PC-9 (cell line): ENCODE results near the gene POU3F1. TPM values are rescaled to one million over a fixed set of nuclear protein-coding genes. Genes with fewer than 3 reads are reported as not detected.
A peak's percentile ranks its signal among the peaks of the same experiment; 100 is the strongest.

ENCODE experiments used
- Bru-seq: library from RNA; stranded (reverse); fragments of 400-500 nt; gene quantifications from one replicate; lab custom pipeline; 2021; lab: Mats Ljungman, UMichigan
- BruChase-seq, 2 experiments: library from RNA; stranded (reverse); fragments of 400-500 nt; gene quantifications; one replicate each; lab custom pipeline; 2021; lab: Mats Ljungman, UMichigan
- BruUV-seq: library from RNA; stranded (reverse); fragments of 400-500 nt; replicated peaks from 2 replicates; lab custom pipeline; 2021; lab: Mats Ljungman, UMichigan
- CTCF ChIA-PET: fragments of 300-600 bp; sonication (Branson Sonifier 250); formaldehyde crosslinking; loops from one replicate; lab custom pipeline; 2022; ENCODE audit warnings: antibody characterized with exemption; lab: Charles Lee
- POLR2A ChIA-PET: fragments of 300-600 bp; sonication (Branson Sonifier 250); formaldehyde crosslinking; loops from one replicate; lab custom pipeline; 2022; ENCODE audit warnings: antibody characterized with exemption; ENCODE audit not compliant: unreplicated experiment; lab: Charles Lee
- DNase-seq, 2 experiments: peaks; one replicate each; pipeline versions ENCODE4 v3.0.0 to v3.0.0-alpha.2; 2015 to 2022; ENCODE audit warnings: mixed read lengths in 1 of 2
- H2AFZ ChIP-seq: fragments of 200-600 bp; sonication (generic); 2 replicates; pipeline ENCODE4 v1.8.1; 2017; ENCODE audit warnings: antibody characterized with exemption
- H3F3A ChIP-seq: fragments of 200-600 bp; sonication (generic); 2 replicates; pipeline ENCODE4 v1.8.1; 2017; ENCODE audit warnings: antibody characterized with exemption, mild to moderate bottlenecking, low read depth; ENCODE audit not compliant: insufficient read depth
- H3K27ac ChIP-seq: fragments of 200-600 bp; sonication (generic); 2 replicates; pipeline ENCODE4 v1.6.1; 2016; ENCODE audit warnings: mixed run types
- H3K27me3 ChIP-seq: fragments of 200-600 bp; sonication (generic); 2 replicates; pipeline ENCODE4 v1.6.1; 2016; ENCODE audit warnings: low read depth, mixed run types; ENCODE audit not compliant: insufficient read depth
- H3K36me3 ChIP-seq: fragments of 200-600 bp; sonication (generic); 2 replicates; pipeline ENCODE4 v1.6.1; 2016; ENCODE audit warnings: low read depth, mixed run types
- H3K4me1 ChIP-seq: fragments of 200-600 bp; sonication (generic); replicated peaks from 2 replicates; pipeline ENCODE4 v1.6.1; 2016; ENCODE audit warnings: mixed run types; ENCODE audit not compliant: insufficient read depth
- H3K4me2 ChIP-seq: fragments of 200-600 bp; sonication (generic); 2 replicates; pipeline ENCODE4 v1.6.1; 2017; ENCODE audit warnings: mixed run types
- H3K4me3 ChIP-seq: fragments of 200-600 bp; sonication (generic); 2 replicates; pipeline ENCODE4 v1.6.1; 2016; ENCODE audit warnings: mixed run types
- H3K79me2 ChIP-seq: fragments of 200-600 bp; sonication (generic); 2 replicates; pipeline ENCODE4 v1.6.1; 2017; ENCODE audit warnings: low read depth, mixed run types
- H3K9me2 ChIP-seq: fragments of 200-600 bp; sonication (generic); 2 replicates; pipeline ENCODE4 v1.8.1; 2017; ENCODE audit warnings: mild to moderate bottlenecking; ENCODE audit not compliant: insufficient read depth
- H3K9me3 ChIP-seq: fragments of 200-600 bp; sonication (generic); 2 replicates; pipeline ENCODE4 v1.8.1; 2016; ENCODE audit warnings: low read depth; ENCODE audit not compliant: insufficient read depth
- H4K20me1 ChIP-seq: fragments of 200-600 bp; sonication (generic); 2 replicates; pipeline ENCODE4 v1.8.1; 2017; ENCODE audit not compliant: insufficient read depth
- EZH2 ChIP-seq: fragments of 200-600 bp; sonication (generic); IDR thresholded peaks from 2 replicates; pipeline ENCODE4 v1.8.0; 2017; ENCODE audit warnings: antibody characterized with exemption, low read depth
- intact Hi-C: fragments of 100-400 bp; cut with micrococcal nuclease; formaldehyde crosslinking; loops from one replicate; pipeline ENCODE4 v1.10.0; 2022; ENCODE audit not compliant: unreplicated experiment
- long read RNA-seq: library from polyadenylated mRNA; stranded (forward); transcript quantifications from one replicate; pipeline ENCODE4 v2.0.0, GENCODE V29; 2022
- total RNA-seq: library from RNA; stranded (reverse); gene quantifications from 2 replicates; pipeline ENCODE4 v1.2.3, GENCODE V29; 2021
- TF ChIP-seq, protein P1 (sequence below): fragments of 200-600 bp; sonication (generic); conservative IDR thresholded peaks from 2 replicates; pipeline ENCODE4 v1.6.1; 2017; ENCODE audit warnings: mixed run types, antibody characterized with exemption, mild to moderate bottlenecking, moderate library complexity

POU3F1 gene
- total RNA-seq (not detected in 2 replicates), Bru-seq, nascent RNA (not detected), BruChase-seq, experiment 1, labeled RNA remaining after a 2-hour chase (percentile 16 among the genes with signal in this experiment), BruChase-seq, experiment 2, labeled RNA remaining after a 6-hour chase (percentile 0 among the genes with signal in this experiment)
- long read RNA-seq, result 0 reads

- Histone ChIP-seq H3K4me3 (peak within 1 kb of the TSS; percentile 68), H3K79me2 (no peaks in the 10 kb centered on the region), H3K9me2 (no peaks in the 10 kb centered on the region), H3K4me2 (peak within 1 kb of the TSS; percentile 92), H3K27me3 (peaks cover 9% of the 10 kb centered on the region; the same call in 1 of the 2 replicates), H3K9me3 (no peaks in the 10 kb centered on the region), H2AFZ (peak within 1 kb of the TSS; percentile 87), H3K4me1 (no peaks in the 10 kb centered on the region), H3K27ac (no peak within 1 kb of the TSS), H3K36me3 (no peaks in the 10 kb centered on the region), H4K20me1 (no peaks in the 10 kb centered on the region), H3F3A (no peaks in the 10 kb centered on the region)
- intact Hi-C loops, result loop anchor here (2.0 to 10.0 kb wide), 2 partner anchors 92 to 358 kb away; no protein-coding TSS in a partner anchor
- ChIA-PET CTCF (no interaction called here), POLR2A (interaction anchor here (0.7 kb wide), 1 partner anchor 68 kb away, joined by 6 read pairs; no protein-coding TSS in a partner anchor)
- TF ChIP-seq, protein P1, sequence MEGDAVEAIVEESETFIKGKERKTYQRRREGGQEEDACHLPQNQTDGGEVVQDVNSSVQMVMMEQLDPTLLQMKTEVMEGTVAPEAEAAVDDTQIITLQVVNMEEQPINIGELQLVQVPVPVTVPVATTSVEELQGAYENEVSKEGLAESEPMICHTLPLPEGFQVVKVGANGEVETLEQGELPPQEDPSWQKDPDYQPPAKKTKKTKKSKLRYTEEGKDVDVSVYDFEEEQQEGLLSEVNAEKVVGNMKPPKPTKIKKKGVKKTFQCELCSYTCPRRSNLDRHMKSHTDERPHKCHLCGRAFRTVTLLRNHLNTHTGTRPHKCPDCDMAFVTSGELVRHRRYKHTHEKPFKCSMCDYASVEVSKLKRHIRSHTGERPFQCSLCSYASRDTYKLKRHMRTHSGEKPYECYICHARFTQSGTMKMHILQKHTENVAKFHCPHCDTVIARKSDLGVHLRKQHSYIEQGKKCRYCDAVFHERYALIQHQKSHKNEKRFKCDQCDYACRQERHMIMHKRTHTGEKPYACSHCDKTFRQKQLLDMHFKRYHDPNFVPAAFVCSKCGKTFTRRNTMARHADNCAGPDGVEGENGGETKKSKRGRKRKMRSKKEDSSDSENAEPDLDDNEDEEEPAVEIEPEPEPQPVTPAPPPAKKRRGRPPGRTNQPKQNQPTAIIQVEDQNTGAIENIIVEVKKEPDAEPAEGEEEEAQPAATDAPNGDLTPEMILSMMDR, result no peak
- no peak for TF ChIP-seq EZH2
- no TSS peak for BruUV-seq
- no peak for DNase-seq
These were observed at the start of gene POU3F1 for GRCh38 chr1:38046333-38046883. Gene POU3F1 (minus strand): TSS chr1:38046793. CDS start chr1:38046743, 50 bp downstream.

GRCh38 chr1:38095454-38095931 lies 48.9 kb upstream of the POU3F1 start:
- CTCF ChIA-PET, result no interaction called here

DNA sequence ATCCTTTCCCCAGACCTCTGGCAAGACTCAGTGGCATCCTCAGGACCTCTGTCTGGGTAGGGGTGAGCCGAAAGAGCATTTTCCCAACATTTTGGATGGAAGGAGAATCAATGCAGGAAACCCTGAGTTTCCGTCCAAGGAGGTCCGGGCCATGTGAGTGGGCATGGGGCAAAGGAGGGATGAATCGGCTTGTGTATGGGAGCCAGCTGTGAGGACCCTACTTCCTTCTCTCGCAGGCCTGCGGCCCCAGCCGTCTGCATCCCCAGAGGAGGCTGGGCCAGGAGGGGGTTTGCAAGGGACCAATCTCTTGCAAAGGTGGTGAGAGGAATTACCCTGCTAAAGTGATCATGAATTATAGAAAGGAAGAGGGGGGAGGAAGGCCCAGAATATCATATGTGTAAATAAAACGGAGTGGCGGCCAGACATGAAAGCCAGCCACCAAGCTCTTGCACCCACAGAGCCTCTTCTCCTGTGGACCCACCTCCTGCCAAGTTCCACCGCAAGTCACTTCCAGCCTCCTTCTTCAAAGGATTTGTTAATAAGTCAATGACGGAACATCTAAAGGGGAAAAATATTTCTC lies 48.2 kb upstream of the POU3F1 start:
- Histone ChIP-seq H3K27ac (no peak overlapping the region), H3K4me3 (no peak overlapping the region), H3K27me3 (peaks cover 17% of the 10 kb centered on the region), H3K36me3 (no peaks in the 10 kb centered on the region), H3K9me2 (no peaks in the 10 kb centered on the region), H3K79me2 (no peaks in the 10 kb centered on the region), H2AFZ (no peak overlapping the region), H3K4me2 (no peak overlapping the region), H4K20me1 (no peaks in the 10 kb centered on the region), H3K4me1 (no peaks in the 10 kb centered on the region), H3F3A (no peaks in the 10 kb centered on the region), H3K9me3 (no peaks in the 10 kb centered on the region)
- ChIA-PET POLR2A (no interaction called here), CTCF (no interaction called here)
- BruUV-seq, result no TSS peak
- intact Hi-C loops, result no loop called here
- no peak for TF ChIP-seq EZH2
- TF ChIP-seq, protein P1, result no peak
- DNase-seq, result no peak

More at GRCh38 chr1:38095454-38095931, 48.9 kb upstream of the POU3F1 start:
- Histone ChIP-seq H3K27me3 (peaks cover 12% of the 10 kb centered on the region), H3K4me2 (no peak overlapping the region), H3K9me3 (no peaks in the 10 kb centered on the region), H2AFZ (no peak overlapping the region), H3K4me3 (no peak overlapping the region), H3K79me2 (no peaks in the 10 kb centered on the region), H3K27ac (no peak overlapping the region), H3F3A (no peaks in the 10 kb centered on the region), H3K4me1 (no peaks in the 10 kb centered on the region), H3K9me2 (no peaks in the 10 kb centered on the region), H4K20me1 (no peaks in the 10 kb centered on the region), H3K36me3 (no peaks in the 10 kb centered on the region)
- POLR2A ChIA-PET, result no interaction called here
- no TSS peak for BruUV-seq
- TF ChIP-seq, protein P1, result no peak
- no peak for TF ChIP-seq EZH2
- intact Hi-C loops, result no loop called here
- DNase-seq, result no peak
